Ishikawa (cell line): ENCODE measurements around the gene GTF3C5.

ENCODE experiments used
- CEBPB ChIP-seq: IDR thresholded peaks from 2 replicates; pipeline ENCODE4 v1.6.1; 2012
- CREB1 ChIP-seq: IDR thresholded peaks from 2 replicates; pipeline ENCODE4 v1.6.1; 2012; ENCODE audit warnings: low read depth
- EGR1 ChIP-seq: IDR thresholded peaks from 2 replicates; pipeline ENCODE4 v1.6.1; 2012
- EP300 ChIP-seq: IDR thresholded peaks from 2 replicates; pipeline ENCODE4 v1.6.1; 2012; ENCODE audit warnings: borderline replicate concordance
- FOXM1 ChIP-seq: IDR thresholded peaks from 2 replicates; pipeline ENCODE4 v1.6.1; 2012; ENCODE audit warnings: low read depth, borderline replicate concordance
- NFIC ChIP-seq: IDR thresholded peaks from 2 replicates; pipeline ENCODE4 v1.6.1; 2012
- RAD21 ChIP-seq: IDR thresholded peaks from 2 replicates; pipeline ENCODE4 v1.6.1; 2012; ENCODE audit warnings: low read depth
- TAF1 ChIP-seq: IDR thresholded peaks from 2 replicates; pipeline ENCODE4 v1.6.1; 2012; ENCODE audit warnings: low read depth, mild to moderate bottlenecking
- TCF12 ChIP-seq: IDR thresholded peaks from 2 replicates; pipeline ENCODE4 v1.6.1; 2012; ENCODE audit warnings: low read depth
- TEAD4 ChIP-seq: IDR thresholded peaks from 2 replicates; pipeline ENCODE4 v1.6.1; 2012
- YY1 ChIP-seq: IDR thresholded peaks from 2 replicates; pipeline ENCODE4 v1.6.1; 2012; ENCODE audit warnings: low read depth
- ZBTB7A ChIP-seq: IDR thresholded peaks from 2 replicates; pipeline ENCODE4 v1.6.1; 2012; ENCODE audit warnings: low read depth
- TF ChIP-seq, protein P1 (sequence below): IDR thresholded peaks from 2 replicates; pipeline ENCODE4 v1.6.1; 2012; ENCODE audit warnings: low read depth, mild to moderate bottlenecking
- TF ChIP-seq, protein P2 (sequence below): IDR thresholded peaks from 2 replicates; pipeline ENCODE4 v1.6.1; 2012
- TF ChIP-seq, protein P3 (sequence below): IDR thresholded peaks from 2 replicates; pipeline ENCODE4 v1.6.1; 2012

GTF3C5 gene

GRCh38 chr9:132984202-132985070 is 46.4 kb upstream of the GTF3C5 start:
- TF ChIP-seq, protein P1, sequence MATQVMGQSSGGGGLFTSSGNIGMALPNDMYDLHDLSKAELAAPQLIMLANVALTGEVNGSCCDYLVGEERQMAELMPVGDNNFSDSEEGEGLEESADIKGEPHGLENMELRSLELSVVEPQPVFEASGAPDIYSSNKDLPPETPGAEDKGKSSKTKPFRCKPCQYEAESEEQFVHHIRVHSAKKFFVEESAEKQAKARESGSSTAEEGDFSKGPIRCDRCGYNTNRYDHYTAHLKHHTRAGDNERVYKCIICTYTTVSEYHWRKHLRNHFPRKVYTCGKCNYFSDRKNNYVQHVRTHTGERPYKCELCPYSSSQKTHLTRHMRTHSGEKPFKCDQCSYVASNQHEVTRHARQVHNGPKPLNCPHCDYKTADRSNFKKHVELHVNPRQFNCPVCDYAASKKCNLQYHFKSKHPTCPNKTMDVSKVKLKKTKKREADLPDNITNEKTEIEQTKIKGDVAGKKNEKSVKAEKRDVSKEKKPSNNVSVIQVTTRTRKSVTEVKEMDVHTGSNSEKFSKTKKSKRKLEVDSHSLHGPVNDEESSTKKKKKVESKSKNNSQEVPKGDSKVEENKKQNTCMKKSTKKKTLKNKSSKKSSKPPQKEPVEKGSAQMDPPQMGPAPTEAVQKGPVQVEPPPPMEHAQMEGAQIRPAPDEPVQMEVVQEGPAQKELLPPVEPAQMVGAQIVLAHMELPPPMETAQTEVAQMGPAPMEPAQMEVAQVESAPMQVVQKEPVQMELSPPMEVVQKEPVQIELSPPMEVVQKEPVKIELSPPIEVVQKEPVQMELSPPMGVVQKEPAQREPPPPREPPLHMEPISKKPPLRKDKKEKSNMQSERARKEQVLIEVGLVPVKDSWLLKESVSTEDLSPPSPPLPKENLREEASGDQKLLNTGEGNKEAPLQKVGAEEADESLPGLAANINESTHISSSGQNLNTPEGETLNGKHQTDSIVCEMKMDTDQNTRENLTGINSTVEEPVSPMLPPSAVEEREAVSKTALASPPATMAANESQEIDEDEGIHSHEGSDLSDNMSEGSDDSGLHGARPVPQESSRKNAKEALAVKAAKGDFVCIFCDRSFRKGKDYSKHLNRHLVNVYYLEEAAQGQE: no peak
- TF ChIP-seq TCF12 (no peak), YY1 (no peak), TEAD4 (no peak), EGR1 (no peak), NFIC (no peak), CEBPB (no peak), RAD21 (no peak), TAF1 (no peak), EP300 (no peak), FOXM1 (no peak), ZBTB7A (no peak), CREB1 (no peak)
- TF ChIP-seq, protein P2, sequence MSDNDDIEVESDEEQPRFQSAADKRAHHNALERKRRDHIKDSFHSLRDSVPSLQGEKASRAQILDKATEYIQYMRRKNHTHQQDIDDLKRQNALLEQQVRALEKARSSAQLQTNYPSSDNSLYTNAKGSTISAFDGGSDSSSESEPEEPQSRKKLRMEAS: no peak
- TF ChIP-seq, protein P3, sequence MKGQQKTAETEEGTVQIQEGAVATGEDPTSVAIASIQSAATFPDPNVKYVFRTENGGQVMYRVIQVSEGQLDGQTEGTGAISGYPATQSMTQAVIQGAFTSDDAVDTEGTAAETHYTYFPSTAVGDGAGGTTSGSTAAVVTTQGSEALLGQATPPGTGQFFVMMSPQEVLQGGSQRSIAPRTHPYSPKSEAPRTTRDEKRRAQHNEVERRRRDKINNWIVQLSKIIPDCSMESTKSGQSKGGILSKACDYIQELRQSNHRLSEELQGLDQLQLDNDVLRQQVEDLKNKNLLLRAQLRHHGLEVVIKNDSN: no peak

DNA sequence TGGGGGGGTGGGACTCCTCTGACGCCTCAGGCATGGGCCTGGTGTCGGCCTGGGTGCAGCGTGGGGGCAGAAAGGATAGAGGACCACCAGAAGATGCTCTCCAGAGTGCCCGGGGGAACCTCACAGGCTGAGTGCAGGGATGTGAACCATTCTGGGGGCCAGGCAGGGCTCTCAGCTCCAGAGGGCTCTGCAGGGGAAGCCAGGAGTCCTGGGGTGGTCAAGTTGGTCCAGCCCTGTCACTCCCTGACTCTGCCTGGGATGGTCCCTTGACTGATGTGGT is 45.8 kb upstream of the GTF3C5 start:
- TF ChIP-seq CEBPB (no peak), TCF12 (no peak), FOXM1 (no peak), TAF1 (no peak), NFIC (no peak), CREB1 (no peak), TEAD4 (no peak), RAD21 (no peak), ZBTB7A (no peak), EGR1 (no peak), YY1 (no peak), EP300 (no peak)
- TF ChIP-seq, protein P2: no peak
- TF ChIP-seq, protein P1: no peak
- TF ChIP-seq, protein P3: no peak

DNA sequence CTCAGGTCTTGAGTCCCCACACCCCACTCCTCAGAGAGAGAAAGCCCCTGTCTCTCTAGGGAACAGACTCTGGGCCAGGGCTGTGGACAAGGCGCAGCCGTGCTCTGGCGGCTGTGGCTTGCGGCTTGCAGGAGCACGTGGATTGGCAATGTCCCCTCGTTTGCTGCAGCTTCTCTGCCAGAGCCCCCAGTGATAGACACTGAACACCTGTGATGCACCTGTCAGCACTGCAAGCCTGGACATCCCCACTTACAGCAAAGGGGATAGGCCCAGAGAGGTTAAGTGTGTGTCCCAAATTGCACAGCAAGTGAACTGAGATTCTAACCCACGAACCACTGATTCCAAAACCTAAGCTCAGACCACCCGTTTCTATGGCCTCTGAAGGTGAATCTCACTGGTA is 45.3 kb upstream of the GTF3C5 start:
- TF ChIP-seq FOXM1 (no peak), YY1 (no peak), CEBPB (no peak), TEAD4 (no peak), ZBTB7A (no peak), NFIC (no peak), TCF12 (no peak), EGR1 (no peak), TAF1 (no peak), RAD21 (no peak), EP300 (no peak), CREB1 (no peak)
- TF ChIP-seq, protein P2: no peak
- TF ChIP-seq, protein P1: no peak
- TF ChIP-seq, protein P3: no peak
